GM21825 (cell line): Measurements from ENCODE around the gene GJD2.

Source experiments
- ATAC-seq: cut with Tn5 transposase; IDR thresholded peaks from one replicate; pipeline ENCODE4 v1.9.1; 2021; ENCODE audit warnings: mild to moderate bottlenecking, moderate library complexity; ENCODE audit not compliant: unreplicated experiment

GJD2 gene

DNA sequence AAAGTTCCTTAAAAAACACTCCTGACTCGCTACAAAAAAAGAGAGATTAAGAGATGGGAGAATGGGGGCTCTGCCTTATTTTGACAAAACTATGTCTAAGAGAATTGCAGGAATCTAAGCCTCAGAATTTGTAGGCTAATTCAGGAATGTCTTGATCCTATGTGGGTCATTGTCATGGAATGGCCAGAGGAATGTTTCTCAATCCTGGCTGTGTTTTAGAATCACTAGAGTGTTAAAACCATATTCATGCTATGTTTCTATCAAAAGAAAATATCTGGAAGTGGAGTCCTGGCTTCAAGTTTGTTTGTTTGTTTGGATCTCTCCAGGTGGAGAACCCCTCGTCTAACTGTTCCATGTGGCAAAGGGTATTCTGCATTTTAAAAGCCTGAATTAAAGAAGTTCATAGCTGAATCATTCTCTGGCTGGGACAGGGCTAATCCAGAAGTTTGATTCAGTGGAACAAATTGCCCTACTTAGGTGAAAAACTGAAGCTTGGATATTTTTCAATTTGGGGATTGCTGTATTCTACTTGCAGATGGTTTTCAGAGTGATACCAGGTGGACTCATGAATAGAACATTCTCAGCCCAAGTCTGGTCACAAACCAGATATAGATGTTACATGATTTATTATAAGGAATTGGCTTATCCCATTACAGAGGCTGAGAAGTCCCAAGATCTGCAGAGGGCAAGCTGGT is 28.2 kb downstream of the GJD2 start:
- ATAC-seq: no peak

DNA sequence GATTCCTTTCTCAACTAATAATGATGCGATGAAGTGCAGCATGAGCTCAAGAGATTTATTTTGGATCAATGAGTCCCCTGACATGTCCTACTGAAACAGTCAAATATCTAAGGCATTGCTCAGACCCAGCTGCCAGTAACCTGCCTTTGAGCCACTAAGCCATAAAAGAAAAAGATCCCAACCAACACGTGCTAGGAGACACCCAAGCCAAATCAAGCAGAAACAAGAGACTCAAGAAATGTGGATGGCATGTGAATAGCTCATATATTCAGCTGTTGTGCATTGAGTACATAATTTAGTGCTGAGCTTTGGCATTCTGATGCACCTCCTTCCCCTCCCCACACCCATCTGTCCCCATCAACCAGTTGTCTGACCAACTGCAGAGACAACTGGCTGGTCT is 29.2 kb downstream of the GJD2 start:
- no peak for ATAC-seq

DNA sequence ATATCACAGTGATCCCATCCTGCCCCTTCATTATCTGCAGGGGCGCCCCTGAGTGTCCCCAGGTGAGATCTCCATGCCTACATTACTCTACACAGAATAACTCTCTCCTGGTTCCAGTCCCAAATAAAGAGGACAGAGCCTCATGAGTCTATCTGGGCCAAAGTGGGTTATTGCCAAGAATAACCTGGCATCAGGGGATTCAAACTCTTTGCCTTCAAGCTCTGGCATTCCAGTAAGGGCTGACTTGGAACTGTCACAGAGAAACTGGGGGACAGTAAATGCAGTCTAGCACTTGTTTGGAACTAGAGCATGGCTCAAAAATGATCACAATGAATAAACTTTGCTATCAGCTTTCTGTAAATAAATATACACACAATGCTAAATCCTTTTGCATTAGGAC is 30.3 kb downstream of the GJD2 start:
- ATAC-seq: no peak

DNA sequence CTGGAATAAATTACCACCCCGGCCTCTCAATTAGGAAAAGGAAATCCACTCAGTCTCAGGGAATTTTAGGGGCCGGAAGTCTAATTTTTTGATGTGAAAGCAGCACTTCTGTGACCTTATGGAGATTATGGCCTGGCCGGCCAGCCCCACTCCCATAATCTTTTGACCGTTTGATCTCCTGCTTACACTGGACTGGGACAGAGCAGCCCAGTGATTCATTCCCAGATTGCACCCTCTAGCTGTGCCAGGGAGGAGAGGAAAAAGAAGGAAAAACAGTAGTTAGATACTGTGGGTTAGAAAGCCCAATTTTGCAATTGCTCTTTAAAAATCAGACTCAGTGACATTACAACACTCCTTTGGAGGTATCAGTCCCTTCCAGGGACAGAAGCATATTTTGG is 32.4 kb downstream of the GJD2 start:
- ATAC-seq: no peak

DNA sequence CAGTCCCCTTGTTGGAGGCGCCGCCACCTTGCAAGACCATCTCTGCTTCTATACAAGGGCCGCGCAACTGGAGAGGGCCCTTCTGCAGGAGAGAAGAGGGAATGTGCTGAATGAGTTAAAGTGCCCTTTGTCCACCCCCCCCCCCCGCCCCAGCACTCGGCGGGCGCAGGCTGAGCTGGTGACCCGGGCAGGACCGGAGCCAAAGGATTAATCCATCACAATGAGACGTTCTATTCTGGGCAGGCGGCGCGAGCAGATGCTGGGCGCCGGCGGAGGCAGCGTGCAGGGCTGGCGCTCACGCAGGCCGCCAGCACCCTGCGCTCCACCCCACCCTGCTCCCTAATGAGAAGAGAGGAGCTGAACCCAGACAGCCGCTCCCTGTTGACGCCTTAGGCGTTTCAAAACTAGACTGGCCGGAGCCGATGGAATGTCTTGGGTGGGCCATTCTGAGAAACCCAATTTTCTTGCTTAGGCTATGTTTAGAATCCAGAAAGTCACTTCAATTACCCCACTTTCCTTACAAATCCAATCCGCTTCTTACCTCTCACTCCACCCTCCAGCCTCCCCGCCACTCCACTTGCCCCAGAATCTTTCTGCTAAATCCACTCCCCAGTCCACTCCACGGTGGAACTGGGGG is 32.9 kb downstream of the GJD2 start:
- no peak for ATAC-seq

DNA sequence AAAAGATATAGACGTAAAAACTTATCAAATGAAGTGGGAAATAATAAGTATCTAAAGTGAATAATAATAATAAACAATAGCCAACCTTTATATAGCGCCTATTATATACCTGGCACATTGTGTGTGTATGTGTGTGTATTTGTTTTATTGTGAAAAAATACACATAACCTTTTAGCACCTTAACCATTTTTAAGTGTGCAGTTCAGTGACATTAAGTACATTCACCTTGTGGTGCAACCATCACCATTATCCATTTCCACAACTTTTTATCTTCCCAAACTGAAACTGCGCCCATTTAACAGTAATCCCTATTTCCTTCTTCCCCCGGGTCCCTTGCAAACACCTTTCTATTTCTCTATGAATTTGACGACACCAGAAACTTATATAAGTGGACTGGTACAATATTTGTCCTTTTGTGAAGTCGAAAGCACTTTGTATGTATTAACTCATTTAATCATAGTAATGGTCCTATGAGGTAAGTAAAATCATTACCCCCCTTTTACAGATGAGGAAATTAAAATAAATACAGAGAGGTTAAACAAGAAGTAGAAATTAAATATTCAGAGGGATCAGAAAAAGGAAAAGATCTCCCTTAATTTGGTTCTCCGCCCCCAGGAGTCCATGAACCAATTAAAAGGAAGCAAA is 33.5 kb downstream of the GJD2 start:
- ATAC-seq: no peak

DNA sequence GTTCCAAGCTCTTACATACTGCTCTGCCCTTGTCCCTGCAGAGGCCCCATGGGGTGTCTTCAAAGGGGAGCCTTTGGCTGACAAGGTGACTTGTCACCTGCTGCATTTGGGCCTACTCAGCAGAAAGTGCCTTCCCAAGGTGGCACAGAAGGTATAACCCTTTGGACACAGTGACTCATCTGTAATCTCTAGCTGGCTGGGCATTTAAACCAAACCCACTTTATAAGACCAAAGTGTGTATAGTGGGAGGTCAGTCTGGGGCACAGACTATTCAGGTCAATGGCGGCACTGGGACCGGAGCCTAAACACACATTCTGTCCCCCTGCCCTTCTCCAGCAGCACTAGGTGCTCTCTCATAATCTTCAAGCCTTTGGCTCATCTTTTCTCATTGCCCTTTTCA is 35.1 kb downstream of the GJD2 start:
- ATAC-seq: no peak

DNA sequence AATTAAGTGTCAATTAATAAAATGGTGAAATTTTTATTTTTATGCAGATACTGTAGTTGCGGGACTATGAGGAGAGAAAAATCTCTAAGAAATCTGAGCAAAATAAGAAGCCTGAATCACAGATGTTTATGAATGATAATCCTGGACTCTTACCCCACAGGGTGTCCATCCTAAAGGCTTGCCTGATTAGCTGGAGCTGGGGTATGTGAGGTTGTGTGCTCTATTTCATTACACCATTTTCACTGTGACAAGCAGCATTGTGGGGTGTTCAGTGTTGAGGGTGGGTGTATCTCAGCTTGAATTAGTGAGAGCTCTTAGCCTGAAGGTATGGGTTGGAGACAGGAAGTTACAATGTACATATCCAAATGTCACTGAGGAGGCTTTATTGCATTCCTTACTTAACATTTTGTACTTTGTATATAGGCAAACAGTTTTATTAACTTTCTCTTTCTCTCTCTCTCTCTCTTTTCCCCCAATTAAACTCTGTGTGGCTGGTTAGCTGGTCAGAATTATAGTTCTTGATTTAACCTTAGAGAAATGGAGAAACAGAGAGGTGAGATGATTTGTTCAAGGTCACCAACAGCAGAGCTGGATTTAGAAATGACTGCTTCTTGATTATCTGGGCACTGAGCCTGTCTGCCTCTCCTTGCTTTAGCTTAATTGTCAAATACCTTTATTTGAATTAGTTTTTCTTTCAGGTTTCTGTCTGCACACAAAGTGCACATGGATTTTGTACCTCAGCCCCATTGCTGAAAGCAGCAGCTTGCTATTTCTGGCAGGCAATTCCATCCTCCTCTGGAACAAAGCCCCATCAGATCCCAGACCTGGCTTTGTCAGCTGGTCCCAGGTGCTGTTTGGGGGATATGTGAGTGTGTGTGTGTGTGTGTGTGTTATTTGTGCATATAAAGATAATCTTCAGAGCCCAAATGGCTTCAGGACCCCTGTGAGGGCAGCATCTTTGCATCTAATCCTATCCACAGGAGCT is 35.8 kb downstream of the GJD2 start:
- ATAC-seq: no peak

DNA sequence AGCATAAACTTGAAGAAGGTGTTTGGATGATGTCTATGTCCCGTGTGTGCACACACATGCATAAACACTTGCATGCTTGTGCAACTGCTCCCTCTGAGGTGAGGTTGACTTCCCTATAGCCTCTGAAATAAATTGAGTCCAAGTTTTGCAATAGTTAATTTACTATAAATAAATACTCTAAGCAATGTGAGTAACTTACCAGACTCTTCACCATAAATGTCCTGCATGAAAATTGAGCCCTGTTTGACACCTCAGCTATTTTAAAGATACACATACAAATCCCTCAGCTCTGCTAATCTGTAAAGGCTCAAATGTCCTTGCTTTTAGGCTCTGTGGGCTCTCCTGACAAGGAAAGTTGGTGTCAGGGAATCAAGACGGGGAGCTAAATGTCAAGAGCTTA is 37.1 kb downstream of the GJD2 start:
- ATAC-seq: no peak

DNA sequence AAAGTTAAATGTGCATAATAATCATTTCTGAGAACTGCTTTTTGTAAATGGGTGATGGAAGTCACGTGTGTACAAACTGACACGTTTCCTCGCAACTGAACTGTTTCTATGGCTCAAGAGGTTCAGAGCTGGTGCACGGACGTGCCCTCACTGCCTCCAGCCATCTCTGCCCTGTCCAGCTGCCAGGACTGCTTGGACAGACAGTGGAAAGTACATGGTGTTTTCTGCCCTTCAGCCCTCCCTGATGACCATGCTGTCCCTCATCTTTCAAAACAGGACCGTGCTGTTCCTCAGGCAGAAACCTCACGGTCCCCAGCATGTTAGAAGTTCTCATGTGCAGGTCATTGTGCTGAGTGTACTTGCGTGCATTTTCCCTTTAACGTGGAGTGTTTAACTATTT is 38.7 kb downstream of the GJD2 start:
- ATAC-seq: no peak

DNA sequence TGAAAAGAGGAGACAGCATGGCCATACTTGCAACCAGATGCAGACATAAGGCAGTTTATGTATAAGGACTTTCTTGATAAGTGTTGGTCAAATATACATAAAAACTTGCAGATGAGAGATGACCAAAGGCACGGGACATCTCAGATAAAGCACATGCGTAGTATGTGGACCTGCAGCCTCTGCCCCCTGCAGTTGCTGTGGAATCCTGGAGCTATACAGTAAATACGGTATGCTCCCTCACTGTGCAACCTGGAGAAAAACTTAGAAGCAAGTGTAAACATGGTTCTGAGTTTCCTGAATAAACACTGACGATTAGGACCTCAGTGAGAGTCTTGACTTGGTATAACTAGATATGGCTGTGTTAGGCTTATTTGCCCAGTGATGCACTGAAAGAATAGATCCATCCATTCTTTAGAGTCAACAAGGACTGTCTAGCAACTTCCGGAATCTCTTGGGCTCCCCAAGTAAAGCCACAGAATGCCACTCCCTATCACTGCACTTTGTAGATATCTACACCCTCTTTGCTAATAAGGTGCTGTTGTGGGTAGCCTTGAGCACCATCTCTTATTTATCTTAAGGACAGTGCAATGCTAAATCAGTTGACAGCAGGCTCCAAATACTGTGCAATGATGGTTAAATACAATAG is 40.2 kb downstream of the GJD2 start:
- ATAC-seq: no peak

DNA sequence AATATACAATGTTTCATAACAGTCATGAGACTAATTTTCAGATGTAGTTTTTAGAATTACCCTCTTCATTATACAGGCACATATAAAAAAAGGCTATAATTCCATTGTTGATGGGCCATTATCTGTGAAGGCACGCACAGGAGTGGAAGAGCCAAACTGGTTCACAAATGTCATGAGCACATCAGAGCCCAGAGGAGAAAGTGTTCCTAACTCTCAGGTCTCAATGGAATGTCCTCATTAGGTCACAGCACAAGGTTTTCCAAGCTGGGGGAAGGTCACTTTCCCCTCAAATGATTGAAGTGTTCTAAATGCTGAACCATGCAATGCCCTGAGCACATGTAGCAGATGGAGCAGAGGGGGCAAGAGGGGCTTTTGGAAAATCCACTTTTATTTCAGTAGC is 41.2 kb downstream of the GJD2 start:
- ATAC-seq: no peak

DNA sequence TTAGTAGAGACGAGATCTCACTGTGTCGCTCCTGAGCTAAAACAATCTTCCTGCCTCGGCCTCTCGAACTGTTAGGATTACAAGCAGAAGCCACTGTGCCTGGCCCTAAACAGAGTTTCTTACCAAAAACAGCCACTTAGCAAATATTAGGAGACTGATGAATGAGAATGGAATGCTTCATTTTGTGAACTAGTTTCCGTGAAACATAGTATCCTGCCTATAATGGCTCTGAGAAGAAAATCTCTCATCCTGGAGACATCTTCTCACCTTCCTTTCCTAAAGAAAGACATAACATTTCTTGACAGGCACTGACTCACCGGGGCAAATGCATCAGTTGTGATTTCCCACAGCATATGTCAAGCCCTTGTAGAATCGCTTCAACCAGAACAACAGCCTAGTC is 44.9 kb downstream of the GJD2 start:
- ATAC-seq: no peak

DNA sequence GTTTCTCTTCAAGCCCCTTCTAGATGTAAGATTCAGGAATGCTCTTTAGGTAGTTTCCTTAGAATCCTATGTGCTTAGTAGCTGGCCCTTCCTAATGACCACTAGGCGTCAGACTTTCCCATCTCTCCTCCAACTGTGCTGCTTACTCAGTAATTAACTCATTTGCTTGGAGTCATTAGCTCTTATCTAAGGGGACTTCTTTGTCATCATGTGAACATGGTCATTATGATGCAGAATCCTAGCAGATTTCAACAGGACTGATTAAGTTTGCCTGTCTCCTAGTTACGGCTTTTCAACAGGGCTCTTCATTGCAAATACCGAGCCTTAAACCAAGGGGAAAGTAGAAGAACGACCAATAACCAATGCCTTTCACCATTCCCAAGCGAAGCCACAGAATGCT is 46.4 kb downstream of the GJD2 start:
- no peak for ATAC-seq

DNA sequence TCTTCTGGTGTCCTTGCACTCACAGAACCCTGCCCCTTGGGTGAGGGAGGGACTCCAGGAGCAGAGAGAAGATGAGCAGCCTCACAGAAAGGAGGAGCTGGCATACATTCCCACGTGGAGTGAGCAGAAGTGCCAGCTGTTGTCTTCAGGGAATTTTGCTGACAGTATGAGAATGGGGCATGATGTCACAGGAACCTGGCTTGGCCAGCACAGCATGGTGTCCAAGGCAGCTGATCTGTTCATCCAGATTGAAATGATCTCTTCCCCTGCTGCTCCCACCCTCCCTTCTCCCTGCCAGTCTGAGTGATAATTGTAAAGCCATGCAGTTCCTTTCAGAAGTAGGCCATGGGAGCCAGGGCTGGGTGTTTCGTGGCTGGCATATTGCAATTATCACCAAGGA is 53.3 kb downstream of the GJD2 start:
- ATAC-seq: no peak
